Measurements from ENCODE around the gene SHISA9.

DNA sequence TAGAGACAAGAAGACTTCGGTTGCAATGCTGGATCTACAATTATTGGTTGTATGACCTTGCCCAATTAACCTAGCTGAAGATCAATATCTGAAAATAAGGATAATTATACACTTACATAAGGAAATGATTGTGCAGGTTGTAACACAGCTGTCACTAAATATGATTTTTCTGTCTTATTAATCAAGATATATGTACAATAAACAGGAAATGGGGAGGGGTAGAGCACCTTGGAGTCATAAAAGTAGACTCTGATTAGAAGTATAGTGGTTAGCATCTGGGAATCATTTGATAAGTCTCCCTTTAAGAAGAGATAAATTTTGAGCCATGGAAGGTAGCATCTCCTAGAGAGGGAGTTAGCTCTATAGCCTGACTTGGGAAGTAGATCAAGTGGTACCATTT is 369.2 kb downstream of the SHISA9 start:
- TF ChIP-seq, protein P1, sequence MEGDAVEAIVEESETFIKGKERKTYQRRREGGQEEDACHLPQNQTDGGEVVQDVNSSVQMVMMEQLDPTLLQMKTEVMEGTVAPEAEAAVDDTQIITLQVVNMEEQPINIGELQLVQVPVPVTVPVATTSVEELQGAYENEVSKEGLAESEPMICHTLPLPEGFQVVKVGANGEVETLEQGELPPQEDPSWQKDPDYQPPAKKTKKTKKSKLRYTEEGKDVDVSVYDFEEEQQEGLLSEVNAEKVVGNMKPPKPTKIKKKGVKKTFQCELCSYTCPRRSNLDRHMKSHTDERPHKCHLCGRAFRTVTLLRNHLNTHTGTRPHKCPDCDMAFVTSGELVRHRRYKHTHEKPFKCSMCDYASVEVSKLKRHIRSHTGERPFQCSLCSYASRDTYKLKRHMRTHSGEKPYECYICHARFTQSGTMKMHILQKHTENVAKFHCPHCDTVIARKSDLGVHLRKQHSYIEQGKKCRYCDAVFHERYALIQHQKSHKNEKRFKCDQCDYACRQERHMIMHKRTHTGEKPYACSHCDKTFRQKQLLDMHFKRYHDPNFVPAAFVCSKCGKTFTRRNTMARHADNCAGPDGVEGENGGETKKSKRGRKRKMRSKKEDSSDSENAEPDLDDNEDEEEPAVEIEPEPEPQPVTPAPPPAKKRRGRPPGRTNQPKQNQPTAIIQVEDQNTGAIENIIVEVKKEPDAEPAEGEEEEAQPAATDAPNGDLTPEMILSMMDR (conservative IDR thresholded peaks at IDR 0.05; ENCODE audit: low read length) = no peak
- no peak for TF ChIP-seq EZH2phosphoT487 (IDR thresholded peaks at IDR 0.05; ENCODE audit: borderline replicate concordance)

All from Loucy (cell line).